GM18870 (cell line): ENCODE data around the gene SAMD4B.

Experiments used
- ATAC-seq: cut with Tn5 transposase; IDR thresholded peaks from one replicate; pipeline ENCODE4 v1.9.1; 2021; ENCODE audit warnings: moderate library complexity; ENCODE audit not compliant: unreplicated experiment

The SAMD4B gene

DNA sequence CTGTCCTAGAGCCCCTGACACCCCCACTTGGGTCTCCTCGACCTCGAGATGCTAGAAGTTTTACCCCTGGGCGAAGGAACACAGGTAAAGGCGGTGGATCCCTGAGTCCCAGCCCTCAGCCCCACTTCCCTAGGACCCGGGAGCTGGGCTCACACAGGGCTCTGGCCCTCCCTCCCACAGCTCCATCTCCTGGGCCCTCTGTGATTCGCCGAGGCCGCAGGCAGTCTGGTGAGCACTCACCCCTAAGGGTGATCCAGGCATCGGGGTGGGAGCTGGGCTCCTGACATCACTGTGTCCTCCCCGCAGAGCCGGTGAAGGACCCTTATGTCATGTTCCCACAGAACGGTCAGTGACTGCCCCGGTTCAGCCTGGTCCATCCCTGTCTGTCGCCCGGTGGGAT lies 78.5 kb downstream of the SAMD4B start:
- no peak for ATAC-seq

DNA sequence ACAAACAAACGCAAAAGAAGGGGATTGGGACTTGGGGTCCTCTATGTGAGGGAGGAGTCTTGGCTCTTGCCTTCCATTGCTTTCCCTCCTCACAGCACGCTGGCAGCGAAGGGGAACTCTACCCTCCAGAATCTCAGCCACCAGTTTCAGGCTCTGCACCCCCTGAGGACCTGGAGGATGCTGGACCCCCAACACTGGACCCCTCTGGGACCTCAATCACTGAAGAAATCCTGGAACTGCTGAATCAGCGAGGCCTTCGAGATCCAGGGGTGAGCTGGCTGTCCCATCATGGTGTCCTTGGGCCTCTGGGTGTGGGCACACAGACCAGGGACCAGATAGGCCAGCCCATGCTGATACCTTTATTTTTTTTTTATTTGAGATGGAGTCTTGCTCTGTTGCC lies 79.8 kb downstream of the SAMD4B start:
- ATAC-seq, result no peak

DNA sequence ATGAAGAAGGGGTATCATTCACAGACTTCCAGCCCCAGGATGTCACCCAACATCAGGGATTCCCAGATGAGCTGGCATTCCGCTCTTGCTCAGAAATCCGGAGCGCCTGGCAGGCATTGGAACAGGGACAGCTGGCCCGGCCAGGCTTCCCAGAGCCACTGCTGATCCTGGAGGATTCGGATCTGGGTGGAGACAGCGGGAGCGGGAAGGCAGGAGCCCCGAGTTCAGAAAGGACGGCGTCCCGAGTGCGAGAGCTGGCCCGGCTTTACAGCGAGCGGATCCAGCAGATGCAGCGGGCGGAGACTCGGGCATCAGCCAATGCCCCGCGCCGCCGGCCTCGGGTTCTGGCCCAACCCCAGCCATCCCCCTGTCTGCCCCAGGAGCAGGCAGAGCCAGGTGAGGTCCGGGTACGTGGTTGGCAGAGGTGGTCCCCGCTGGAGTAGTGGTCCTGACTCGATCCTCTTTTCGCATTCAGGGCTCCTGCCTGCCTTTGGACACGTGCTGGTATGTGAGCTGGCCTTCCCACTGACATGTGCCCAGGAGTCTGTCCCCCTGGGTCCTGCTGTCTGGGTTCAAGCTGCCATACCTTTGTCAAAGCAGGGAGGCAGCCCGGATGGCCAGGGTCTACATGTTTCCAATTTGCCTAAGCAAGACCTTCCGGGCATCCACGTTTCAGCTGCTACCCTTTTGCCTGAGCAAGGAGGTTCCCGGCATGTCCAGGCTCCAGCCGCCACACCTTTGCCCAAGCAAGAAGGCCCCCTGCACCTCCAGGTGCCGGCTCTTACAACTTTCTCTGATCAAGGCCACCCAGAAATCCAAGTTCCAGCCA lies 81.3 kb downstream of the SAMD4B start:
- ATAC-seq, result no peak

DNA sequence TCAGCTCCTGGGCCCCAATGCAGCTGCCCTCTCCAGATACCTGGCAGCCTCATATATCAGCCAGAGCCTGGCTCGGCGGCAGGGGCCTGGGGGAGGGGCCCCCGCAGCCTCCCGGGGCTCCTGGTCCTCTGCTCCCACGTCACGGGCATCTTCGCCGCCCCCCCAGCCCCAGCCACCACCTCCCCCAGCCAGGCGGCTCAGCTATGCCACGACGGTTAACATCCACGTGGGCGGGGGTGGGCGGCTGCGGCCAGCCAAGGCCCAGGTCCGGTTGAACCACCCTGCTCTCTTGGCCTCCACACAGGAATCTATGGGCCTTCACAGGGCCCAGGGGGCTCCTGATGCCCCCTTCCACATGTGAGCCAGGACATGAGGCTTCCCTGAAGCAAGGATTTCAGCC lies 82.7 kb downstream of the SAMD4B start:
- ATAC-seq, result no peak

GRCh38 chr19:39425744-39426143 lies 83.5 kb downstream of the SAMD4B start:
- no peak for ATAC-seq

- no peak for ATAC-seq
These were observed 83.9 kb downstream of the SAMD4B start for GRCh38 chr19:39426170-39426569.

DNA sequence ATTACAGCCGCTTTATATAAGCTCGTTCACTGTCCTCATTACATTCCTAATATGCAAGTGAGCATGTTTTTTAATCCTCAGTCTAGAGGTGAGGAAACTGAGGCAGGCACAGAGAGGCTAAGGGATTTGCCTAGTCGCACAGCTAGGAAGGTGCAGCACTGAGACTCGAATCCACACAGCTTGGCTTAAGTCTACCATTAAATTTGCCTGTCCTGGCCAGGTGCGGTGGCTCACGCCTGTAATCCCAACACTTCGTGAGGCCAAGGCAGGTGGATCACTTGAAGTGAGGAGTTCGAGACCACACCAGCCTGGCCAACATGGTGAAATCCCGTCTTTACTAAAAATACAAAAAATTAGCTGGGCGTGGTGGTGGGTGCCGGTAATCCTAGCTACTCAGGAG lies 85.5 kb downstream of the SAMD4B start:
- no peak for ATAC-seq

GRCh38 chr19:39428283-39429112 lies 86.3 kb downstream of the SAMD4B start:
- no peak for ATAC-seq

- no peak for ATAC-seq
These were observed 88.7 kb downstream of the SAMD4B start for GRCh38 chr19:39430675-39431593.

- ATAC-seq, result no peak
These were observed 90.4 kb downstream of the SAMD4B start for GRCh38 chr19:39432677-39433025.

GRCh38 chr19:39433480-39434079 lies 91.4 kb downstream of the SAMD4B start:
- no peak for ATAC-seq

- ATAC-seq, result no peak
These were observed 92.2 kb downstream of the SAMD4B start for GRCh38 chr19:39434123-39435076.
